Naive thymus-derived CD4-positive, alpha-beta T cell (primary cell): ENCODE measurements around the gene CREBBP. TPM values are rescaled to one million over a fixed set of nuclear protein-coding genes. Genes with fewer than 3 reads are reported as not detected.

ENCODE experiments used
- ATAC-seq: fragments of 150-1000 bp; cut with Tn5 transposase; 2 replicates; pipeline ENCODE4 v1.10.0; 2021; ENCODE audit warnings: mild to moderate bottlenecking, moderate library complexity
- CTCF ChIA-PET: fragments of 350-600 bp; sonication (Branson Sonifier 250); formaldehyde crosslinking; loops from one replicate; lab custom pipeline; 2021; ENCODE audit warnings: antibody characterized with exemption; lab: Charles Lee
- POLR2A ChIA-PET: fragments of 350-600 bp; sonication (Branson Sonifier 250); formaldehyde crosslinking; loops from one replicate; lab custom pipeline; 2021; ENCODE audit warnings: antibody characterized with exemption, inconsistent platforms; lab: Charles Lee
- DNase-seq, 9 donors: peaks; one replicate each; pipeline versions ENCODE4 v3.0.0 to v3.0.0-alpha.2; 2020 to 2022; ENCODE audit warnings: mixed read lengths in 1 of 9
- H3K27ac ChIP-seq: one replicate; pipeline ENCODE4 v1.7.0; 2013; ENCODE audit warnings: mild to moderate bottlenecking, low read depth, low read length, moderate library complexity
- H3K27me3 ChIP-seq, 2 donors: one replicate each; pipeline ENCODE4 v1.7.0; 2013; ENCODE audit warnings: low read length in 2 of 2, mild to moderate bottlenecking in 2 of 2, moderate library complexity in 2 of 2; ENCODE audit not compliant: control insufficient read depth in 2 of 2, insufficient read depth in 2 of 2
- H3K36me3 ChIP-seq, 3 experiments: 1 replicate in 2 of 3; 2 replicates in 1 of 3; pipeline ENCODE4 v1.7.0; 2013; ENCODE audit warnings: low read length in 3 of 3, mild to moderate bottlenecking in 3 of 3, moderate library complexity in 1 of 3; ENCODE audit not compliant: insufficient read depth in 3 of 3, control insufficient read depth in 2 of 3
- H3K4me1 ChIP-seq, 2 donors: one replicate each; pipeline ENCODE4 v1.7.0; 2013; ENCODE audit warnings: low read length in 2 of 2, mild to moderate bottlenecking in 2 of 2, moderate library complexity in 1 of 2; ENCODE audit not compliant: control insufficient read depth in 2 of 2, insufficient read depth in 2 of 2
- H3K4me3 ChIP-seq: 2 replicates; pipeline ENCODE4 v1.7.0; 2013; ENCODE audit warnings: mild to moderate bottlenecking, low read length
- H3K9me3 ChIP-seq, 3 experiments: 1 replicate in 2 of 3; 2 replicates in 1 of 3; pipeline ENCODE4 v1.7.0; 2013; ENCODE audit warnings: low read length in 3 of 3; ENCODE audit not compliant: control insufficient read depth in 2 of 3
- H3K27ac Mint-ChIP-seq, 9 donors: one replicate each; pipeline ENCODE4 v1.8.0; 2020 to 2022; ENCODE audit warnings: mixed read lengths in 9 of 9, mild to moderate bottlenecking in 8 of 9, moderate library complexity in 5 of 9, inconsistent platforms in 2 of 9
- H3K27me3 Mint-ChIP-seq, 5 donors: one replicate each; pipeline ENCODE4 v1.8.0; 2021 to 2022; ENCODE audit warnings: mixed read lengths in 5 of 5, mild to moderate bottlenecking in 1 of 5
- H3K36me3 Mint-ChIP-seq, 5 donors: one replicate each; pipeline ENCODE4 v1.8.0; 2020 to 2022; ENCODE audit warnings: mixed read lengths in 5 of 5, mild to moderate bottlenecking in 3 of 5, inconsistent platforms in 1 of 5
- H3K4me1 Mint-ChIP-seq, 7 donors: one replicate each; pipeline ENCODE4 v1.8.0; 2020 to 2022; ENCODE audit warnings: mixed read lengths in 7 of 7, mild to moderate bottlenecking in 3 of 7, inconsistent platforms in 1 of 7
- H3K4me3 Mint-ChIP-seq, 10 donors: one replicate each; pipeline ENCODE4 v1.8.0; 2020 to 2022; ENCODE audit warnings: mild to moderate bottlenecking in 10 of 10, mixed read lengths in 10 of 10, moderate library complexity in 6 of 10, inconsistent platforms in 2 of 10
- H3K9me3 Mint-ChIP-seq, 11 donors: one replicate each; pipeline ENCODE4 v1.8.0; 2020 to 2022; ENCODE audit warnings: mixed read lengths in 11 of 11, mild to moderate bottlenecking in 4 of 11, inconsistent platforms in 1 of 11, moderate library complexity in 1 of 11
- intact Hi-C, 2 donors: fragments of 100-400 bp; cut with micrococcal nuclease; formaldehyde crosslinking; loops; one replicate each; pipeline ENCODE4 v1.15.1; 2023
- polyA plus RNA-seq, 2 donors: library from polyadenylated mRNA; unstranded; fragments of 300-500 nt; fragmentation: Illumina TruSeq; gene quantifications; one replicate each; pipeline ENCODE4 v1.2.3, GENCODE V29; 2021
- total RNA-seq, 6 experiments: library from RNA in 5 of 6; stranded (reverse) in 5 of 6; gene quantifications; 1 replicate in 5 of 6; 2 replicates in 1 of 6; pipeline ENCODE4 v1.2.3 and lab custom pipeline; 2021 to 2026

The CREBBP gene
- total and polyA plus RNA-seq, 7 experiments from 2014 or later, result 10.5 to 194 (median 126) TPM

- intact Hi-C loops, result loop anchor here (5.0 to 10.0 kb wide), 3 partner anchors 55 to 465 kb away; no protein-coding TSS in a partner anchor
- Histone ChIP-seq H3K4me1 (peaks cover 28 to 35% of the 10 kb centered on the region in 2 donors), H3K27me3 (no peaks in the 10 kb centered on the region), H3K27ac (peak overlapping the region; percentile 5), H3K36me3 (peaks cover 0 to 54% (median 6%) of the 10 kb centered on the region in 3 experiments), H3K9me3 (no peaks in the 10 kb centered on the region), H3K4me3 (no peak overlapping the region)
- peak; percentile 86 for ATAC-seq
- Mint-ChIP-seq H3K9me3 (no peaks in the 10 kb centered on the region), H3K4me1 (peaks cover 43 to 75% (median 65%) of the 10 kb centered on the region in 7 donors), H3K27ac (peak overlapping the region; percentile 10 to 81 (median 46)), H3K36me3 (peaks cover 0 to 52% (median 21%) of the 10 kb centered on the region in 5 donors), H3K27me3 (peaks cover 0 to 6% (median 0%) of the 10 kb centered on the region in 5 donors), H3K4me3 (peak overlapping the region; percentile 1 to 73 (median 56))
- DNase-seq, result peak in 7 of 9 donors; percentile 51 to 81 (median 67)
- ChIA-PET POLR2A (no interaction called here), CTCF (no interaction called here)
These were observed 91.0 kb downstream of the CREBBP start for GRCh38 chr16:3789375-3790099.

GRCh38 chr16:3788711-3789374 is 91.7 kb downstream of the CREBBP start:
- intact Hi-C loops, result loop anchor here in 1 of 2 donors (5.0 kb wide), 1 partner anchor 88 kb away; no protein-coding TSS in a partner anchor
- H3K27me3 Mint-ChIP-seq, result peaks cover 0 to 6% (median 0%) of the 10 kb centered on the region in 5 donors
- CTCF ChIA-PET, result no interaction called here

GRCh38 chr16:3787924-3788661 is 92.4 kb downstream of the CREBBP start:
- Histone ChIP-seq H3K4me1 (peaks cover 26 to 28% of the 10 kb centered on the region in 2 donors), H3K4me3 (no peak overlapping the region), H3K36me3 (peaks cover 0 to 60% (median 6%) of the 10 kb centered on the region in 3 experiments), H3K27me3 (no peaks in the 10 kb centered on the region), H3K9me3 (no peaks in the 10 kb centered on the region), H3K27ac (no peak overlapping the region)
- ChIA-PET CTCF (no interaction called here), POLR2A (no interaction called here)
- peaks cover 0 to 53% (median 18%) of the 10 kb centered on the region in 5 donors for H3K36me3 Mint-ChIP-seq
- no peaks in the 10 kb centered on the region for H3K9me3 Mint-ChIP-seq
- H3K27me3 Mint-ChIP-seq, result peaks cover 0 to 6% (median 0%) of the 10 kb centered on the region in 5 donors
- peaks cover 48 to 76% (median 68%) of the 10 kb centered on the region in 7 donors for H3K4me1 Mint-ChIP-seq
- ATAC-seq (no peak), DNase-seq (no peak)
- H3K27ac Mint-ChIP-seq, result no peak overlapping the region
- peak overlapping the region in 4 of 10 donors; percentile 14 to 70 (median 42) for H3K4me3 Mint-ChIP-seq
- intact Hi-C loops, result loop anchor here in 1 of 2 donors (5.0 kb wide), 1 partner anchor 89 kb away; no protein-coding TSS in a partner anchor

More at GRCh38 chr16:3788711-3789374, 91.7 kb downstream of the CREBBP start:
- Mint-ChIP-seq H3K4me1 (peaks cover 45 to 77% (median 70%) of the 10 kb centered on the region in 7 donors), H3K9me3 (no peaks in the 10 kb centered on the region), H3K36me3 (peaks cover 0 to 53% (median 21%) of the 10 kb centered on the region in 5 donors), H3K27ac (peak overlapping the region in 1 of 9 donors; percentile 81), H3K4me3 (peak overlapping the region in 7 of 10 donors; percentile 23 to 73 (median 64))
- Histone ChIP-seq H3K36me3 (peaks cover 0 to 60% (median 6%) of the 10 kb centered on the region in 3 experiments), H3K27me3 (no peaks in the 10 kb centered on the region), H3K4me3 (no peak overlapping the region), H3K9me3 (no peaks in the 10 kb centered on the region), H3K27ac (no peak overlapping the region), H3K4me1 (peaks cover 28 to 34% of the 10 kb centered on the region in 2 donors)
- DNase-seq, result no peak
- POLR2A ChIA-PET, result no interaction called here
- ATAC-seq, result no peak

- peaks cover 0 to 32% (median 5%) of the 10 kb centered on the region in 5 donors for H3K36me3 Mint-ChIP-seq
- H3K27ac Mint-ChIP-seq, result peak overlapping the region in 1 of 9 donors; percentile 51
- no peaks in the 10 kb centered on the region for H3K9me3 Mint-ChIP-seq
- ATAC-seq (no peak), DNase-seq (no peak)
- no peaks in the 10 kb centered on the region for H3K27me3 ChIP-seq
- no peak overlapping the region for H3K27ac ChIP-seq
- no peak overlapping the region for H3K4me3 Mint-ChIP-seq
- ChIA-PET POLR2A (no interaction called here), CTCF (no interaction called here)
- H3K9me3 ChIP-seq, result no peaks in the 10 kb centered on the region
- H3K4me1 ChIP-seq, result peaks cover 18 to 21% of the 10 kb centered on the region in 2 donors
- intact Hi-C loops, result loop anchor here in 1 of 2 donors (5.0 kb wide), 1 partner anchor 92 kb away; no protein-coding TSS in a partner anchor
- peaks cover 0 to 58% (median 8%) of the 10 kb centered on the region in 3 experiments for H3K36me3 ChIP-seq
- peaks cover 24 to 65% (median 47%) of the 10 kb centered on the region in 7 donors for H3K4me1 Mint-ChIP-seq
- H3K4me3 ChIP-seq, result no peak overlapping the region
- no peaks in the 10 kb centered on the region for H3K27me3 Mint-ChIP-seq
These were observed 95.1 kb downstream of the CREBBP start for GRCh38 chr16:3785413-3785812.

- DNase-seq (no peak), ATAC-seq (no peak)
- intact Hi-C loops, result loop anchor here in 1 of 2 donors (5.0 kb wide), 1 partner anchor 34 kb away; no protein-coding TSS in a partner anchor
- peaks cover 0 to 5% of the 10 kb centered on the region in 2 donors for H3K4me1 ChIP-seq
- H3K4me3 Mint-ChIP-seq, result no peak overlapping the region
- CTCF ChIA-PET, result no interaction called here
- peaks cover 10 to 48% (median 28%) of the 10 kb centered on the region in 7 donors for H3K4me1 Mint-ChIP-seq
- POLR2A ChIA-PET, result interaction anchor here (0.6 to 0.7 kb wide), 2 partner anchors 12 to 97 kb away, joined by 3 read pairs; partner anchors contain the start of gene CREBBP
- no peaks in the 10 kb centered on the region for H3K27me3 Mint-ChIP-seq
- peaks cover 0 to 24% (median 5%) of the 10 kb centered on the region in 5 donors for H3K36me3 Mint-ChIP-seq
- H3K36me3 ChIP-seq, result peaks cover 1 to 76% (median 8%) of the 10 kb centered on the region in 3 experiments
- no peak overlapping the region for H3K4me3 ChIP-seq
- H3K27ac ChIP-seq, result no peak overlapping the region
- H3K27me3 ChIP-seq, result no peaks in the 10 kb centered on the region
- H3K9me3 ChIP-seq, result no peaks in the 10 kb centered on the region
- H3K9me3 Mint-ChIP-seq, result no peaks in the 10 kb centered on the region
- H3K27ac Mint-ChIP-seq, result peak overlapping the region in 3 of 9 donors; percentile 4 to 51 (median 6)
These were observed 97.0 kb downstream of the CREBBP start for GRCh38 chr16:3783516-3783915.

GRCh38 chr16:3782566-3782965 is 97.9 kb downstream of the CREBBP start:
- DNase-seq, result no peak
- Histone ChIP-seq H3K27me3 (no peaks in the 10 kb centered on the region), H3K27ac (no peak overlapping the region), H3K4me1 (no peaks in the 10 kb centered on the region), H3K9me3 (no peaks in the 10 kb centered on the region), H3K4me3 (no peak overlapping the region), H3K36me3 (peaks cover 5 to 79% (median 8%) of the 10 kb centered on the region in 3 experiments)
- Mint-ChIP-seq H3K4me1 (peaks cover 10 to 43% (median 25%) of the 10 kb centered on the region in 7 donors), H3K36me3 (peaks cover 0 to 25% (median 8%) of the 10 kb centered on the region in 5 donors), H3K27ac (peak overlapping the region in 3 of 9 donors; percentile 14 to 45 (median 38)), H3K27me3 (no peaks in the 10 kb centered on the region), H3K9me3 (no peaks in the 10 kb centered on the region), H3K4me3 (no peak overlapping the region)
- no peak for ATAC-seq
- intact Hi-C loops, result loop anchor here in 1 of 2 donors (5.0 kb wide), 1 partner anchor 35 kb away; no protein-coding TSS in a partner anchor
- CTCF ChIA-PET, result no interaction called here
- POLR2A ChIA-PET, result no interaction called here
